Measurements from ENCODE around the gene SLC10A7. TPM values are rescaled to one million over a fixed set of nuclear protein-coding genes. Genes with fewer than 3 reads are reported as not detected.

SLC10A7 gene
- total RNA-seq, 4 donors from 2014 or later = 12.9 to 28.1 (median 19.5) TPM

- Histone ChIP-seq H3K4me3 (no peak overlapping the region), H3K4me1 (no peaks in the 10 kb centered on the region), H3K36me3 (no peaks in the 10 kb centered on the region), H3K27ac (no peak overlapping the region), H3K9me3 (peaks cover 0 to 5% (median 0%) of the 10 kb centered on the region in 4 donors), H3K27me3 (no peaks in the 10 kb centered on the region)
- DNase-seq = no peak
- TF ChIP-seq CTCF (IDR thresholded peaks at IDR 0.05) = no peak
- TF ChIP-seq POLR2A (IDR thresholded peaks at IDR 0.05) = no peak
These were observed 35.8 kb downstream of the SLC10A7 start for GRCh38 chr4:146485968-146486367.

GRCh38 chr4:146482788-146483187 is 39.0 kb downstream of the SLC10A7 start:
- Histone ChIP-seq H3K9me3 (peaks cover 0 to 5% (median 0%) of the 10 kb centered on the region in 4 donors), H3K27ac (no peak overlapping the region), H3K27me3 (no peaks in the 10 kb centered on the region), H3K36me3 (no peaks in the 10 kb centered on the region), H3K4me3 (no peak overlapping the region), H3K4me1 (no peaks in the 10 kb centered on the region)
- DNase-seq = no peak
- TF ChIP-seq CTCF (IDR thresholded peaks at IDR 0.05) = no peak
- no peak for TF ChIP-seq POLR2A (IDR thresholded peaks at IDR 0.05)

GRCh38 chr4:146481246-146481645 is 40.5 kb downstream of the SLC10A7 start:
- Histone ChIP-seq H3K4me3 (no peak overlapping the region), H3K36me3 (no peaks in the 10 kb centered on the region), H3K27ac (no peak overlapping the region), H3K27me3 (no peaks in the 10 kb centered on the region), H3K4me1 (no peaks in the 10 kb centered on the region), H3K9me3 (peaks cover 0 to 5% (median 0%) of the 10 kb centered on the region in 4 donors)
- TF ChIP-seq POLR2A (IDR thresholded peaks at IDR 0.05) (no peak), CTCF (IDR thresholded peaks at IDR 0.05) (no peak)
- DNase-seq = no peak

- H3K4me3 ChIP-seq = no peak overlapping the region
- DNase-seq = no peak
- TF ChIP-seq POLR2A (IDR thresholded peaks at IDR 0.05) (no peak), CTCF (IDR thresholded peaks at IDR 0.05) (no peak)
- no peaks in the 10 kb centered on the region for H3K4me1 ChIP-seq
- peaks cover 0 to 5% (median 0%) of the 10 kb centered on the region in 4 donors for H3K9me3 ChIP-seq
- H3K27ac ChIP-seq = no peak overlapping the region
- no peaks in the 10 kb centered on the region for H3K27me3 ChIP-seq
- no peaks in the 10 kb centered on the region for H3K36me3 ChIP-seq
These were observed 43.7 kb downstream of the SLC10A7 start for GRCh38 chr4:146478009-146478408.

- Histone ChIP-seq H3K4me3 (no peak overlapping the region), H3K36me3 (no peaks in the 10 kb centered on the region), H3K9me3 (no peaks in the 10 kb centered on the region), H3K27me3 (no peaks in the 10 kb centered on the region), H3K27ac (no peak overlapping the region), H3K4me1 (no peaks in the 10 kb centered on the region)
- no peak for DNase-seq
- TF ChIP-seq CTCF (IDR thresholded peaks at IDR 0.05) (no peak), POLR2A (IDR thresholded peaks at IDR 0.05) (no peak)
These were observed 44.7 kb downstream of the SLC10A7 start for GRCh38 chr4:146477054-146477453.

- Histone ChIP-seq H3K36me3 (no peaks in the 10 kb centered on the region), H3K27me3 (no peaks in the 10 kb centered on the region)
- TF ChIP-seq POLR2A (IDR thresholded peaks at IDR 0.05) (no peak), CTCF (IDR thresholded peaks at IDR 0.05) (no peak)
These were observed 49.3 kb downstream of the SLC10A7 start for GRCh38 chr4:146472404-146472803.

More at GRCh38 chr4:146472404-146472803, 49.3 kb downstream of the SLC10A7 start:
- Histone ChIP-seq H3K4me1 (no peaks in the 10 kb centered on the region), H3K9me3 (no peaks in the 10 kb centered on the region), H3K4me3 (no peak overlapping the region), H3K27ac (no peak overlapping the region)
- no peak for DNase-seq
